B cell (primary cell): Measurements from ENCODE around the gene ZBTB16. TPM values are rescaled to one million over a fixed set of nuclear protein-coding genes. Genes with fewer than 3 reads are reported as not detected.
"Not testable (repeated sequence)": the region's sequence is repeated elsewhere in the genome, so short reads cannot be mapped to it uniquely, and the experiment has no call there.

ENCODE experiments used
- ATAC-seq: fragments of 200-7000 bp; cut with Tn5 transposase; one replicate; pipeline ENCODE4 v1.10.0; 2021; ENCODE audit warnings: low read depth, mild to moderate bottlenecking, moderate number of reproducible peaks, moderate library complexity
- CTCF ChIA-PET: fragments of 350-600 bp; sonication (Branson Sonifier 250); formaldehyde crosslinking; loops from one replicate; lab custom pipeline; 2021; ENCODE audit warnings: antibody characterized with exemption, inconsistent platforms; lab: Charles Lee
- POLR2A ChIA-PET: fragments of 350-600 bp; sonication (Branson Sonifier 250); formaldehyde crosslinking; loops from one replicate; lab custom pipeline; 2021; ENCODE audit warnings: antibody characterized with exemption; lab: Charles Lee
- DNase-seq: peaks from one replicate; pipeline ENCODE4 v3.0.0; 2013
- H2AFZ ChIP-seq: 2 replicates; pipeline ENCODE4 v1.6.1; 2012; ENCODE audit warnings: mild to moderate bottlenecking, low read depth, low read length; ENCODE audit not compliant: insufficient read depth, poor library complexity, severe bottlenecking
- H3K27ac ChIP-seq, 2 donors: 1 replicate in 1 of 2; 2 replicates in 1 of 2; pipeline ENCODE4 v1.5.1; 2012 to 2013; ENCODE audit warnings: low read length in 2 of 2, mild to moderate bottlenecking in 2 of 2, moderate library complexity in 1 of 2
- H3K27me3 ChIP-seq, 4 experiments: fragments of 200-600 bp in 1 of 4; sonication (generic) in 1 of 4; replicated peaks in 1 of 4; 1 replicate in 2 of 4; 2 replicates in 2 of 4; pipeline versions ENCODE4 v1.6.1 to v1.7.0; 2013 to 2016; ENCODE audit warnings: low read length in 3 of 4, mild to moderate bottlenecking in 2 of 4, mixed read lengths in 1 of 4, moderate library complexity in 1 of 4; ENCODE audit not compliant: insufficient read depth in 4 of 4, control insufficient read depth in 3 of 4; ENCODE audit errors: control extremely low read depth in 1 of 4
- H3K36me3 ChIP-seq, 2 experiments: replicated peaks in 1 of 2; 1 replicate in 1 of 2; 2 replicates in 1 of 2; pipeline versions ENCODE4 v1.6.1 to v1.7.1; 2013; ENCODE audit warnings: low read length in 1 of 2; ENCODE audit not compliant: insufficient read depth in 2 of 2, control insufficient read depth in 1 of 2; ENCODE audit errors: control extremely low read depth in 1 of 2, extremely low read depth in 1 of 2
- H3K4me1 ChIP-seq, 2 donors: fragments of 200-600 bp in 1 of 2; sonication (generic) in 1 of 2; 1 replicate in 1 of 2; 2 replicates in 1 of 2; pipeline versions ENCODE4 v1.5.1 to v1.6.1; 2013 to 2017; ENCODE audit warnings: low read length in 2 of 2; ENCODE audit not compliant: control insufficient read depth in 2 of 2, insufficient read depth in 2 of 2
- H3K4me2 ChIP-seq: replicated peaks from 2 replicates; pipeline ENCODE3; 2012; ENCODE audit warnings: mild to moderate bottlenecking, low read depth, low read length; ENCODE audit not compliant: poor library complexity, severe bottlenecking
- H3K4me3 ChIP-seq, 5 experiments: fragments of 200-600 bp in 1 of 5; sonication (generic) in 1 of 5; 1 replicate in 3 of 5; 2 replicates in 2 of 5; pipeline versions ENCODE4 v1.5.1 to v1.7.0; 2011 to 2016; ENCODE audit warnings: low read length in 4 of 5, mild to moderate bottlenecking in 4 of 5, low read depth in 2 of 5, control low read depth in 1 of 5, moderate library complexity in 1 of 5; ENCODE audit not compliant: insufficient read depth in 1 of 5; ENCODE audit errors: control extremely low read depth in 1 of 5, extremely low read depth in 1 of 5
- H3K79me2 ChIP-seq: fragments of 200-600 bp; sonication (generic); one replicate; pipeline ENCODE4 v1.6.0; 2016; ENCODE audit warnings: low read length; ENCODE audit not compliant: control insufficient read depth, insufficient read depth
- H3K9ac ChIP-seq: fragments of 200-600 bp; sonication (generic); 2 replicates; pipeline ENCODE4 v1.6.1; 2017; ENCODE audit warnings: mild to moderate bottlenecking, low read length, moderate library complexity
- H3K9me3 ChIP-seq, 3 donors: one replicate each; pipeline versions ENCODE4 v1.6.1 to v1.7.1; 2013; ENCODE audit warnings: low read length in 2 of 3; ENCODE audit not compliant: control insufficient read depth in 2 of 3, insufficient read depth in 1 of 3; ENCODE audit errors: control extremely low read depth in 1 of 3
- H4K20me1 ChIP-seq: 2 replicates; pipeline ENCODE4 v1.6.0; 2012; ENCODE audit warnings: mild to moderate bottlenecking, low read length; ENCODE audit not compliant: insufficient read depth, control insufficient read depth, poor library complexity, severe bottlenecking
- H3K27ac Mint-ChIP-seq: one replicate; pipeline ENCODE4 v1.8.0; 2021; ENCODE audit warnings: mixed read lengths
- H3K27me3 Mint-ChIP-seq: one replicate; pipeline ENCODE4 v1.8.0; 2021; ENCODE audit warnings: mixed read lengths
- H3K4me1 Mint-ChIP-seq: one replicate; pipeline ENCODE4 v1.8.0; 2021; ENCODE audit warnings: mixed read lengths
- H3K4me3 Mint-ChIP-seq: one replicate; pipeline ENCODE4 v1.8.0; 2021; ENCODE audit warnings: mixed read lengths
- H3K9me3 Mint-ChIP-seq: one replicate; pipeline ENCODE4 v1.8.0; 2022; ENCODE audit warnings: mixed read lengths; ENCODE audit not compliant: insufficient read depth
- EZH2 ChIP-seq: IDR thresholded peaks from 2 replicates; pipeline ENCODE4 v1.6.1; 2012; ENCODE audit warnings: borderline replicate concordance, low read depth, mild to moderate bottlenecking, moderate library complexity, low read length; ENCODE audit not compliant: insufficient read depth, poor library complexity, severe bottlenecking
- WGBS: methylation state at CpG from one replicate; pipeline ENCODE4 v1.1.5; 2013; ENCODE audit warnings: missing lambda C conversion rate; ENCODE audit not compliant: insufficient coverage; 5-methylcytosine and 5-hydroxymethylcytosine counted together
- intact Hi-C: fragments of 100-400 bp; cut with micrococcal nuclease; formaldehyde crosslinking; loops from one replicate; pipeline ENCODE4 v1.10.0; 2022
- polyA plus RNA-seq: library from polyadenylated mRNA; depleted of rRNA; stranded (reverse); fragments of >200 nt; gene quantifications from 2 replicates; pipeline ENCODE4 v1.2.3, GENCODE V29; 2012
- total RNA-seq, 2 donors: library from RNA; stranded (reverse); fragments of 120-200 nt in 1 of 2; gene quantifications; 1 replicate in 1 of 2; 2 replicates in 1 of 2; pipeline versions ENCODE4 v1.2.3 to v1.2.4, GENCODE V29; 2013 to 2022
- TF ChIP-seq, protein P1 (sequence below): fragments of 200-600 bp; IDR thresholded peaks from one replicate; pipeline ENCODE4 v1.8.0; 2022; ENCODE audit warnings: antibody characterized with exemption, mild to moderate bottlenecking

ZBTB16 gene
- total and polyA plus RNA-seq, 2 donors (not counting 1 experiment from before 2014, with no cell fraction given): 16.0 to 20.6 TPM

DNA sequence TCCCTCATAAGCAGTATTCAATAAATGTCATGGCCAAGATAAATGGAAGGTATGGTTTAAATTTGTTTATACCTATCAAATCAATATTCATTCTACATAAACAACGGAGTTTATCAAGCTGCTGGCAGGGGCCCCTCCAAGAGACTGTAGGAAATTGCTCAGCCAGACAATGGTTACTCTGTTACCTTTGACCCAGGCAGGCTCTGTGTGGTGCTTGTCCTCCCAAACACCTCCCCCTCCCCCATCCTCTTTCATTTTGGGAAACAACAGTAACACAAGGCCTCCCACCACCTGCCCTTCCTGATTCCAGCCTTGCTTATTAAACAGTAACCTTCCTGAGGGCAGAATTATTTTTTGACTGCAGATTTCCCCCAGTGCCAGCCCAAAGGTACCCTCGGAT is 10.5 kb upstream of the ZBTB16 start:
- Histone ChIP-seq H3K4me3 (no peak overlapping the region), H3K4me1 (peaks cover 0 to 2% of the 10 kb centered on the region in 2 donors), H3K27ac (no peak overlapping the region), H3K79me2 (no peaks in the 10 kb centered on the region), H2AFZ (no peak overlapping the region), H4K20me1 (no peaks in the 10 kb centered on the region), H3K27me3 (peaks cover 0 to 18% (median 0%) of the 10 kb centered on the region in 4 experiments), H3K36me3 (no peaks in the 10 kb centered on the region), H3K4me2 (no peak overlapping the region), H3K9ac (no peak overlapping the region), H3K9me3 (no peaks in the 10 kb centered on the region)
- WGBS: 100% methylated on average over 1 of the region's 2 CpGs
- CTCF ChIA-PET: interaction anchor here (1.1 to 2.1 kb wide), 3 partner anchors 210 to 213 kb away, joined by 3 to 7 read pairs (median 5); no protein-coding TSS in a partner anchor
- no peak overlapping the region for H3K27ac Mint-ChIP-seq
- ATAC-seq (no peak), DNase-seq (no peak)
- H3K9me3 Mint-ChIP-seq: no peaks in the 10 kb centered on the region
- TF ChIP-seq EZH2: no peak
- TF ChIP-seq, protein P1, sequence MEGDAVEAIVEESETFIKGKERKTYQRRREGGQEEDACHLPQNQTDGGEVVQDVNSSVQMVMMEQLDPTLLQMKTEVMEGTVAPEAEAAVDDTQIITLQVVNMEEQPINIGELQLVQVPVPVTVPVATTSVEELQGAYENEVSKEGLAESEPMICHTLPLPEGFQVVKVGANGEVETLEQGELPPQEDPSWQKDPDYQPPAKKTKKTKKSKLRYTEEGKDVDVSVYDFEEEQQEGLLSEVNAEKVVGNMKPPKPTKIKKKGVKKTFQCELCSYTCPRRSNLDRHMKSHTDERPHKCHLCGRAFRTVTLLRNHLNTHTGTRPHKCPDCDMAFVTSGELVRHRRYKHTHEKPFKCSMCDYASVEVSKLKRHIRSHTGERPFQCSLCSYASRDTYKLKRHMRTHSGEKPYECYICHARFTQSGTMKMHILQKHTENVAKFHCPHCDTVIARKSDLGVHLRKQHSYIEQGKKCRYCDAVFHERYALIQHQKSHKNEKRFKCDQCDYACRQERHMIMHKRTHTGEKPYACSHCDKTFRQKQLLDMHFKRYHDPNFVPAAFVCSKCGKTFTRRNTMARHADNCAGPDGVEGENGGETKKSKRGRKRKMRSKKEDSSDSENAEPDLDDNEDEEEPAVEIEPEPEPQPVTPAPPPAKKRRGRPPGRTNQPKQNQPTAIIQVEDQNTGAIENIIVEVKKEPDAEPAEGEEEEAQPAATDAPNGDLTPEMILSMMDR: no peak
- POLR2A ChIA-PET: no interaction called here
- peaks cover 7% of the 10 kb centered on the region for H3K4me1 Mint-ChIP-seq
- intact Hi-C loops: no loop called here
- no peak overlapping the region for H3K4me3 Mint-ChIP-seq
- H3K27me3 Mint-ChIP-seq: peaks cover 20% of the 10 kb centered on the region

DNA sequence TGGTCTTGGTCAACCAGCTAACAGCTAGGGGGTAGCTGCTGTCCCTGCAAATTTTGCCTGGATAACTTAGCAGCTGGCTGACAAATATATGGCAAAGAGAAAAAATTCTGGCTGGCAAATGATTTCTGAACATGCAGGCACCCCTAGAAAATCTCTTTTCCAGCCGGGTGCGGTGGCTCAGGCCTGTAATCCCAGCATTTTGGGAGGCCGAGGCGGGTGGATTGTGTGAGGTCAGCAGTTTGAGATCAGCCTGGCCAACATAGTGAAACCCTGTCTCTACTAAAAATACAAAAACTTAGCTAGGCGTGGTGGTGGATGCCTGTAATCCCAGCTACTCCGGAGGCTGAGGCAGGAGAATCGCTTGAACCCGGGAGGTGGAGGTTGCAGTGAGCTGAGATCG is 9.7 kb upstream of the ZBTB16 start:
- DNase-seq, intact Hi-C loops, H2AFZ ChIP-seq, H3K4me2 ChIP-seq, H4K20me1 ChIP-seq, H3K27ac Mint-ChIP-seq, H3K4me3 Mint-ChIP-seq, H3K4me1 ChIP-seq, H3K9me3 Mint-ChIP-seq, ATAC-seq, H3K4me3 ChIP-seq, H3K36me3 ChIP-seq, POLR2A ChIA-PET, H3K27ac ChIP-seq, H3K9ac ChIP-seq, H3K79me2 ChIP-seq, H3K4me1 Mint-ChIP-seq, H3K9me3 ChIP-seq: not testable (repeated sequence)
- peaks cover 23% of the 10 kb centered on the region for H3K27me3 Mint-ChIP-seq
- WGBS: no CpG with 5 or more reads among the region's 9 CpGs
- H3K27me3 ChIP-seq: peaks cover 0 to 22% (median 1%) of the 10 kb centered on the region in 4 experiments
- CTCF ChIA-PET: interaction anchor here (1.1 to 1.6 kb wide), 2 partner anchors 209 to 211 kb away, joined by 3 to 5 read pairs; no protein-coding TSS in a partner anchor
